Mesodermal cell (in vitro differentiated cells): Measurements from ENCODE around the gene DGKQ.
"Not testable (repeated sequence)": the region's sequence is repeated elsewhere in the genome, so short reads cannot be mapped to it uniquely, and the experiment has no call there.

Source experiments
- H3K27ac ChIP-seq: 2 replicates; pipeline ENCODE4 v1.7.0; 2013; ENCODE audit warnings: mild to moderate bottlenecking, low read depth, low read length, moderate library complexity; ENCODE audit not compliant: severe bottlenecking
- H3K36me3 ChIP-seq: 2 replicates; pipeline ENCODE4 v1.7.1; 2013; ENCODE audit warnings: mild to moderate bottlenecking, low read length, moderate library complexity; ENCODE audit not compliant: control insufficient read depth, insufficient read depth
- H3K4me1 ChIP-seq: one replicate; pipeline ENCODE4 v1.7.1; 2013; ENCODE audit warnings: mild to moderate bottlenecking, low read length; ENCODE audit not compliant: insufficient read depth, control insufficient read depth, poor library complexity, severe bottlenecking
- H3K4me3 ChIP-seq: 2 replicates; pipeline ENCODE4 v1.7.0; 2013; ENCODE audit warnings: low read length, control low read depth, mild to moderate bottlenecking; ENCODE audit not compliant: insufficient read depth, poor library complexity, severe bottlenecking; ENCODE audit errors: extremely low read depth
- H3K9me3 ChIP-seq: 2 replicates; pipeline ENCODE4 v1.7.1; 2013; ENCODE audit warnings: mild to moderate bottlenecking, low read length, moderate library complexity; ENCODE audit not compliant: control insufficient read depth
- WGBS, 2 experiments: methylation state at CpG; one replicate each; pipeline ENCODE4 v1.1.5; 2013; ENCODE audit warnings: missing lambda C conversion rate in 2 of 2; ENCODE audit not compliant: insufficient coverage in 2 of 2; 5-methylcytosine and 5-hydroxymethylcytosine counted together

DGKQ gene

DNA sequence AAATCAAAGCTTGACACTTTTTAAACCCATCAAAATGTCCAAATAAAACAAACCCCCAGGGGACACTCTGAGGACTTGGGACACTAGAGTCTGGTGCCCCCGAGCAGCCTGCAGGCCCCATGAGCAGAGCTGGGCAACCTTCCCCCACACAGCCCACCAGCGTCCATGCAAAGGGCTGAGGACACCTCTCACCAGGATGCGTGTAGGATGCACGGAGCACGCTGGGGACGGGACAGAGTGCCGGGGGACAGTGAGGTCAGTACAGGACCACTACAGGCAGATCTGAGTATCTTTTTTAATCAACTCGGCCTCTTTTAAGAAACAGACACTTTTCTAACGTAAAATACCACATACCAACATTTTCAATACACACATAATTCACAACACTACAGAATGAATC, 48.2 kb downstream of the DGKQ start:
- Histone ChIP-seq H3K4me1 (peaks cover 3% of the 10 kb centered on the region), H3K27ac (no peak overlapping the region), H3K4me3 (no peak overlapping the region), H3K9me3 (no peaks in the 10 kb centered on the region), H3K36me3 (peaks cover 20% of the 10 kb centered on the region)
- 94% methylated on average over 7 of the region's 9 CpGs for WGBS, 2 experiments

DNA sequence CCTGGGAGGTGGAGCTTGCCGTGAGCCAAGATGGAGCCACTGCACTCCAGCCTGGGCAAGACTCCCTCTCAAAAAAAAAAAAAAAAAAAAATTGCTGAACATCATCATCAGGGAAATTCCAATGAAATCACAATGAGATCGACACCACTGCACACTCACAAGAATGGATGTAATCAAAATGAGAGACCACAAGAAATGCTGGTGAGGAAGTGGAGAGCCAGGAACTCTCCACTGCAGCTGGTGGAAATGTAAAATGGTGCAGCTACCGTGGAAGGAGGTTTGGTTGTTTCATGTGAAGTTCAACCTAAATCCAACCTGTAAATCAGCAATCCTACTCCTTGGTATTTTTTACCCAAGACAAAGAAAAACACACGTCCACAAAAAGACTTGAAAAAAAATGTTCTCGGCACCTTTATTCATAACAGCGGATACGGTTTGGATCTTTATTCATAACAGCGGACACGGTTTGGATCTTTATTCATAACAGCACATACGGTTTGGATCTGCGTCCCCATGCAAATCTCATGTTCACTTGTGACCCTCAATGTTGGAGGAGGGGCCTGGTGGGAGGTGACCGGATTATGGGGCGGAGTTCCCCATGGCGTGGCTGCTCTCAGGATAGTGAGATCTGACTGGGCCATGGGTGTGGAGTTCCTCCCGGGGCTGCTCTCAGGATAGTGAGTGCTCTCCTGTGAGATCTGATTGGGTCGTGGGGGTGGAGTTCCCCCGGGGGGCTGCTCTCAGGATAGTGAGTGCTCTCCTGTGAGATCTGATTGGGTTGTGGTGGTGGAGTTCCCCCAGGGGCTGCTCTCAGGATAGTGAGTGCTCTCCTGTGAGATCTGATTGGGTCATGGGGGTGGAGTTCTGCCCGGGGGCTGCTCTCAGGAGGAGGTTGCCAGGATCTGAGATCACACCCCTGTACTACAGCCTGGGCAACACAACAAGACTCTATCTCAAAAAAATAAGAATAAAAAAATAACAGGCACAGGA, 49.0 kb downstream of the DGKQ start:
- 85% methylated on average over 10 to 14 of the region's 18 CpGs for WGBS, 2 experiments

DNA sequence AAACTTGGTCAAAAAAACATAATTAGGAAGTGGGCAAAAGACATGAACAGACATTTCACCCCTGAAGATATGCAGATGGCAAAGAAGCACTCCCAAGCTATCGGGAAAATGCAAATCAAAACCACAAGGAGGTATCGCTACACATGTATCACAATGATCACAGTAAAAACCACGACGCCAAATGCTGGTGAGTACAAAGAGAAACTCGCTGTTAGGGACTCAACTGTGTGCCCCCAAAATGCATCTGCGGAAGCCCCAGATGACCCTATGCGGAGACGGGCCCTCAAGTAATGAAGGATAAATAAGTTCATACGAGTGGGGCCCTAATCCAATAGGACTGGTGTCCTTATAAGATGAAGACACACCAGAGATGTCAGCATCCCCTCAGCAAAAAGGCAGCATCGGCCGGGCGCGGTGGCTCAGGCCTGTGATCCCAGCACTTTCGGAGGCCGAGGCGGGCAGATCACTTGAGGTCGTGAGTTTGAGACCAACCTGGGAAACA, 51.5 kb downstream of the DGKQ start:
- Histone ChIP-seq H3K36me3 (peaks cover 20% of the 10 kb centered on the region), H3K4me1 (peaks cover 3% of the 10 kb centered on the region), H3K27ac (no peak overlapping the region), H3K4me3 (no peak overlapping the region), H3K9me3 (peaks cover 5% of the 10 kb centered on the region)
- 95 to 99% methylated on average over 13 to 16 of the region's 17 CpGs for WGBS, 2 experiments

More for the DNA sequence above, 49.0 kb downstream of the DGKQ start:
- peaks cover 20% of the 10 kb centered on the region for H3K36me3 ChIP-seq
- no peak overlapping the region for H3K4me3 ChIP-seq
- H3K4me1 ChIP-seq, result peaks cover 3% of the 10 kb centered on the region
- H3K9me3 ChIP-seq, result no peaks in the 10 kb centered on the region
- no peak overlapping the region for H3K27ac ChIP-seq

DNA sequence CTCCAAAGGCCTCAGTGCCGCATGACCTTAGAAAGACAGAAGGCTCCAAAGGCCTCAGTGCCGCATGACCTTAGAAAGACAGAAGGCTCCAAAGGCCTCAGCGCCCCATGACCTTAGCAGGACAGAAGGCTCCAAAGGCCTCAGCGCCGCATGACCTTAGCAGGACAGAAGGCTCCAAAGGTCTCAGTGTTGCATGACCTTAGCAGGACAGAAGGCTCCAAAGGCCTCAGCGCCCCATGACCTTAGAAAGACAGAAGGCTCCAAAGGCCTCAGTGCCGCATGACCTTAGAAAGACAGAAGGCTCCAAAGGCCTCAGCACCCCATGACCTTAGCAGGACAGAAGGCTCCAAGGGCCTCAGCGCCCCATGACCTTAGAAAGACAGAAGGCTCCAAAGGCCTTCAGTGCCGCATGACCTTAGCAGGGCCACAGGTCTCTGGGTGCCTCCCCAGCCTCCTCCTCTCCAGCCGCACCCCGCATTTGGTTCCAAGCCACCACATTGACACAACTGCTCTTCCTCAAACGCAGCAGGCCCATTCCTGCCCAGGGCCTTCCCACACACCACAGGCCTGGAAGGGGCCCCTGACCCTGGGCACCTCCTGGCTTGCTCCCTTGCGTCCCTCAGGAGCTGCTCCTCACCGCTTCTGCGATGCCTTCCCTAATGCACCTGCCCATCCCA, 54.2 kb downstream of the DGKQ start:
- H3K9me3 ChIP-seq, H3K4me3 ChIP-seq, H3K27ac ChIP-seq, H3K4me1 ChIP-seq: not testable (repeated sequence)
- peaks cover 17% of the 10 kb centered on the region for H3K36me3 ChIP-seq
- 87 to 89% methylated on average over 13 of the region's 15 CpGs for WGBS, 2 experiments

DNA sequence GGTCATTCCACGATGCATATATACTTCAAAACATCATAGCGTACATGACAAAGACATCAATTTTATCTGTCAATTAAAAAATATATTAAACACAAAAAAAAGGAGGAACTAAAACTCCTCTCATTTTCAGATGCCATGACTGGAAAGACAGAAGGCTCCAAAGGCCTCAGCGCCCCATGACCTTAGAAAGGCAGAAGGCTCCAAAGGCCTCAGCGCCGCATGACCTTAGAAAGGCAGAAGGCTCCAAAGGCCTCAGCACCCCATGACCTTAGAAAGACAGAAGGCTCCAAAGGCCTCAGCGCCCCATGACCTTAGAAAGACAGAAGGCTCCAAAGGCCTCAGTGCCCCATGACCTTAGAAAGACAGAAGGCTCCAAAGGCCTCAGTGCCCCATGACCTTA, 54.8 kb downstream of the DGKQ start:
- WGBS, 2 experiments, result 76% methylated on average over 4 of the region's 6 CpGs; no CpG with 5 or more reads in 1 of the 2 experiments
- not testable (repeated sequence) for H3K4me1 ChIP-seq, H3K9me3 ChIP-seq, H3K4me3 ChIP-seq, H3K27ac ChIP-seq
- peaks cover 17% of the 10 kb centered on the region for H3K36me3 ChIP-seq

DNA sequence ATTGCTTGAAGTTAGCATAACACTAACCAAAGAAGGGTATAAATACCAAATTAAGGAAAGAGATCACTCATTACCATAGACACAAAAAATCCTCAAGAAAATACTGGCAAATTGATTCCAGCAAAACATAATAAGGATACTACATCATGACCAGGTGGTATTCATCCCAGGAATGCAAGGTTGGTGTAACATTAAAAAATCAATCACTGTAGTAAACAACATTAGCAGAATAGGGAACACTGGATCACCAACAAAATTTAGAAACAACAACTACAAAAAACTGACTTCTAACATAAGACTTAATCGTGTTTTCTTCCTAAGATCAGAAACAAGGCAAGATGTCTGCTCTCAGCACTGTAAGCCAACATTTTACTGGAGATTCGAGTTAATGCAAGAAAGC, 55.4 kb downstream of the DGKQ start:
- H3K27ac ChIP-seq, result no peak overlapping the region
- peaks cover 14% of the 10 kb centered on the region for H3K36me3 ChIP-seq
- no peak overlapping the region for H3K4me3 ChIP-seq
- WGBS, 2 experiments, result 79% methylated on average over 2 of the region's 2 CpGs; no CpG with 5 or more reads in 1 of the 2 experiments
- H3K4me1 ChIP-seq, result peaks cover 6% of the 10 kb centered on the region
- peaks cover 5% of the 10 kb centered on the region for H3K9me3 ChIP-seq

DNA sequence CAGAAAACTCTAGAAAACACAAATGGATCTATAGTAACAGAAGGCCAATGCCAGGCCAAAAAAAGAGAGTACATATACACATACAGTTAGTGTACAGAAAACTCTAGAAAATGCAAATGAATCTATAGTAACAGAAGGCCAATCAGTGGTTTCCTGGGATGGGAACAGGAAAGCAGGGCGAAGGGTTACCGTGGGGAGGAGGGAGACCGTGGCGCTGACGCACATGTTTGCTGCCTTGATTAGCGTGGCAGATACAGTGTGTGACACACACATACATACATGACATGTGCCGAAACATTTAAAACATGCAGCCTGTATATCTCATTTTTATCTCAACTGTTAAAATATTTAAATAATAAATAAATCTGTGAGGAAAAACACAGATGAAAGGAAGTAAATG, 55.9 kb downstream of the DGKQ start:
- H3K27ac ChIP-seq, result no peak overlapping the region
- H3K4me1 ChIP-seq, result peaks cover 6% of the 10 kb centered on the region
- WGBS, 2 experiments, result 94% methylated on average over 3 of the region's 7 CpGs; no CpG with 5 or more reads in 1 of the 2 experiments
- H3K9me3 ChIP-seq, result peaks cover 5% of the 10 kb centered on the region
- no peak overlapping the region for H3K4me3 ChIP-seq
- peaks cover 15% of the 10 kb centered on the region for H3K36me3 ChIP-seq

DNA sequence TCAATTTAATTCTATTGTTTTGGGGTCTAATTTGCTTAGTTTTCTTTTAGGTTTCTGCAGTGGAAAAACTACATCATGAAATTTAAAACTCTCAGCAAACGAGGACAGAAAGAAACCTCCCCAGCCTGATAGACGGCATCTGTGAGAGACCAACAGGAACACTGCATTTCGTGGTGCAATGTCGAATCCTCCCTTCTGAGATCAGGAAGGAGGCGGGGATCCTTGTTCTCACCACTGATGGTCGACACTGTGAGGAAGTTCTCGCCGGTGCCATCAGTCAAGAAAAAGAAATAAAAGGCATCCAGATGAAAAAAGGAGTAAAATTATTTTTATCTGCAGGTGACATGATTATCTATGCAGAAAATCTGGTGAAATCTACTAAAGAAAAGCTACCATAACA, 57.8 kb downstream of the DGKQ start:
- Histone ChIP-seq H3K4me1 (peaks cover 6% of the 10 kb centered on the region), H3K27ac (no peak overlapping the region), H3K9me3 (peaks cover 5% of the 10 kb centered on the region), H3K4me3 (no peak overlapping the region), H3K36me3 (peaks cover 21% of the 10 kb centered on the region)
- WGBS, 2 experiments, result 57 to 58% methylated on average over 8 of the region's 8 CpGs

DNA sequence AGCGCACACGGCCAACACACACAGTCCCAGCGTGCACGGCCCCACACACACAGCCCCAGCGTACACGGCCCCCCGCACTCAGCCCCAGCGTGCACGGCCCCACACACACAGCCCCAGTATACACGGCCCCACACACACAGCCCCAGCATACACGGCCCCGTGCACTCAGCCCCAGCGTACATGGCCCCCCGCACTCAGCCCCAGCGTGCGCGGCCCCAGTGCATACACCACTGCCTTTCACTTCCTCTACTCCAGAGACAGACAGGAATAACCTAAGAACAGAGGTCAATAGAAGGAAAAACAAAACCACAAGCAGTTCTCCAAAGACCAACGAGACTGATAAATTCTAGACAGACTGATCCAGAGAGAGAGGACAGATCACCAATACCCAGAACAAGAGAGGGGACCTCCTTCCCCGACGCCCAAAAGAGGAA, 58.3 kb downstream of the DGKQ start:
- WGBS, 2 experiments, result 93 to 98% methylated on average over 7 to 17 of the region's 20 CpGs
- no peak overlapping the region for H3K27ac ChIP-seq
- H3K9me3 ChIP-seq, result peaks cover 5% of the 10 kb centered on the region
- H3K36me3 ChIP-seq, result peaks cover 21% of the 10 kb centered on the region
- H3K4me1 ChIP-seq, result peaks cover 6% of the 10 kb centered on the region
- H3K4me3 ChIP-seq, result no peak overlapping the region

DNA sequence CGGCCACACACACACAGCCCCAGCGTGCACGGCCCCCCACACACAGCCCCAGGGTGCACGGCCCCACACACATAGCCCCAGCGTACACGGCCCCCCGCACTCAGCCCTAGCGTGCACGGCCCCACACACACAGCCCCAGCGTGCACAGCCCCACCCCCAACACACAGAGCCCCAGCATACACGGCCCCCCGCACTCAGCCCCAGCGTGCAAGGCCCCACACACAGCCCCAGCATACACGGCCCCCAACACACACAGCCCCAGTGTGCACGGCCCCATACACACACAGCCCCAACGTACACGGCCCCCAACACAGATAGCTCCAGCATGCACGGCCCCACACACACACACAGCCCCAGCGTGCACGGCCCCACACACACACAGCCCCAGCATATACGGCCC, 58.8 kb downstream of the DGKQ start:
- Histone ChIP-seq H3K27ac (no peak overlapping the region), H3K4me1 (peaks cover 6% of the 10 kb centered on the region), H3K9me3 (peaks cover 5% of the 10 kb centered on the region), H3K4me3 (no peak overlapping the region), H3K36me3 (peaks cover 21% of the 10 kb centered on the region)
- 87% methylated on average over 3 of the region's 21 CpGs; no CpG with 5 or more reads in 1 of the 2 experiments for WGBS, 2 experiments
